ENCODE results near the gene SLC25A11.

GRCh38 chr17:4945944-4946280 lies 6.1 kb upstream of the SLC25A11 start:
- TF ChIP-seq CTCF (IDR thresholded peaks at IDR 0.05): no peak
- TF ChIP-seq POLR2AphosphoS5 (IDR thresholded peaks at IDR 0.05): no peak
- TF ChIP-seq EP300 (IDR thresholded peaks at IDR 0.05): no peak

Data from gastroesophageal sphincter (tissue), 3 donors.